HepG2 (cell line): ENCODE measurements around the gene WBP1. TPM values are rescaled to one million over a fixed set of nuclear protein-coding genes. Genes with fewer than 3 reads are reported as not detected.

ENCODE experiments used
- ARNT2 ChIP-seq: sonication (generic); formaldehyde crosslinking; IDR thresholded peaks from 2 replicates; pipeline ENCODE4 v1.8.0; 2022; ENCODE audit warnings: mild to moderate bottlenecking, low read depth, missing genetic modification reagents, moderate library complexity
- CBFB ChIP-seq: sonication (generic); formaldehyde crosslinking; IDR thresholded peaks from 2 replicates; pipeline ENCODE4 v1.4.0; 2020; ENCODE audit warnings: missing genetic modification reagents
- GLI4 ChIP-seq: sonication (generic); formaldehyde crosslinking; IDR thresholded peaks from 2 replicates; pipeline ENCODE4 v1.5.1; 2020; ENCODE audit warnings: missing genetic modification reagents, mild to moderate bottlenecking, moderate library complexity, borderline replicate concordance
- GTF3A ChIP-seq: sonication (generic); formaldehyde crosslinking; conservative IDR thresholded peaks from 2 replicates; pipeline ENCODE4 v1.4.0; 2020; ENCODE audit warnings: mild to moderate bottlenecking, missing genetic modification reagents
- GZF1 ChIP-seq: sonication (generic); formaldehyde crosslinking; IDR thresholded peaks from 2 replicates; pipeline ENCODE4 v1.5.1; 2020; ENCODE audit warnings: mild to moderate bottlenecking, missing genetic modification reagents
- ISX ChIP-seq: sonication (generic); formaldehyde crosslinking; conservative IDR thresholded peaks from 2 replicates; pipeline ENCODE4 v1.5.0; 2020; ENCODE audit warnings: missing genetic modification reagents
- MAZ ChIP-seq, 2 experiments: sonication (generic) in 1 of 2; formaldehyde crosslinking in 1 of 2; IDR thresholded peaks; 2 replicates each; pipeline versions ENCODE4 v1.5.0 to v1.6.1; 2012 to 2020; ENCODE audit warnings: low read depth in 2 of 2, mild to moderate bottlenecking in 2 of 2, borderline replicate concordance in 1 of 2, improper control_type of control experiment in 1 of 2, low read length in 1 of 2, missing genetic modification reagents in 1 of 2, moderate library complexity in 1 of 2
- MED8 ChIP-seq: sonication (generic); formaldehyde crosslinking; IDR thresholded peaks from 2 replicates; pipeline ENCODE4 v1.8.1; 2023; ENCODE audit warnings: mild to moderate bottlenecking, missing genetic modification reagents; ENCODE audit not compliant: insufficient replicate concordance
- MEF2D ChIP-seq: sonication (generic); formaldehyde crosslinking; IDR thresholded peaks from 2 replicates; pipeline ENCODE4 v1.5.1; 2020; ENCODE audit warnings: mild to moderate bottlenecking, missing genetic modification reagents
- MZF1 ChIP-seq: sonication (generic); formaldehyde crosslinking; IDR thresholded peaks from 2 replicates; pipeline ENCODE4 v1.8.1; 2023; ENCODE audit warnings: mild to moderate bottlenecking, missing genetic modification reagents, borderline replicate concordance
- NFE2L2 ChIP-seq: fragments of 150-350 bp; IDR thresholded peaks from 2 replicates; pipeline ENCODE4 v1.6.1; 2014; ENCODE audit warnings: low read length
- NONO ChIP-seq, 2 experiments: fragments of 450-650 bp in 1 of 2; sonication (generic) in 1 of 2; formaldehyde crosslinking in 1 of 2; IDR thresholded peaks in 1 of 2; conservative IDR thresholded peaks in 1 of 2; 2 replicates each; pipeline versions ENCODE4 v1.6.1 to v1.8.0; 2017 to 2022; ENCODE audit warnings: mild to moderate bottlenecking in 1 of 2, missing genetic modification reagents in 1 of 2, moderate library complexity in 1 of 2
- SMAD3 ChIP-seq: sonication (generic); formaldehyde crosslinking; IDR thresholded peaks from 2 replicates; pipeline ENCODE4 v1.4.0; 2020; ENCODE audit warnings: missing genetic modification reagents
- SPEN ChIP-seq: sonication (generic); formaldehyde crosslinking; IDR thresholded peaks from 2 replicates; pipeline ENCODE4 v1.5.1; 2020; ENCODE audit warnings: low read depth, mild to moderate bottlenecking, missing genetic modification reagents
- ZFAT ChIP-seq: sonication (generic); formaldehyde crosslinking; conservative IDR thresholded peaks from 2 replicates; pipeline ENCODE4 v1.8.1; 2023; ENCODE audit warnings: missing genetic modification reagents, inconsistent platforms
- ZNF234 ChIP-seq: sonication (generic); formaldehyde crosslinking; conservative IDR thresholded peaks from 2 replicates; pipeline ENCODE4 v1.5.1; 2020; ENCODE audit warnings: mild to moderate bottlenecking, missing genetic modification reagents
- ZNF570 ChIP-seq: sonication (generic); formaldehyde crosslinking; IDR thresholded peaks from 2 replicates; pipeline ENCODE4 v1.4.0; 2020; ENCODE audit warnings: mild to moderate bottlenecking, missing genetic modification reagents, borderline replicate concordance
- ZNF614 ChIP-seq: IDR thresholded peaks from 2 replicates; pipeline ENCODE4 v1.6.1; 2018; ENCODE audit warnings: missing biosample characterization, missing genetic modification reagents, inconsistent platforms, borderline replicate concordance
- ZNF652 ChIP-seq: IDR thresholded peaks from 2 replicates; pipeline ENCODE4 v1.6.1; 2016; ENCODE audit warnings: low read depth, borderline replicate concordance
- ZSCAN20 ChIP-seq: sonication (generic); formaldehyde crosslinking; IDR thresholded peaks from 2 replicates; pipeline ENCODE4 v1.4.0; 2020; ENCODE audit warnings: missing genetic modification reagents, mild to moderate bottlenecking, borderline replicate concordance
- polyA plus RNA-seq, 8 experiments: library from polyadenylated mRNA; depleted of rRNA in 3 of 8; stranded (reverse) in 7 of 8; unstranded in 1 of 8; fragments of >200 nt; fragmentation: Illumina TruSeq in 4 of 8; extraction: Trizol in 4 of 8; gene quantifications; 2 replicates each; pipeline versions ENCODE4 v1.2.1 to v1.2.3, GENCODE V29; 2011 to 2016; ENCODE audit warnings: low read depth in 4 of 8, missing spikeins in 1 of 8, mixed read lengths in 1 of 8; ENCODE audit not compliant: insufficient read depth in 1 of 8
- total RNA-seq, 5 experiments: library from RNA; depleted of rRNA; stranded (reverse); fragments of >200 nt; fragmentation: Illumina TruSeq; extraction: Trizol; gene quantifications; 2 replicates each; pipeline ENCODE4 v1.2.3, GENCODE V29; 2016; ENCODE audit warnings: low read depth in 1 of 5
- TF ChIP-seq, protein P1 (sequence below): sonication (generic); formaldehyde crosslinking; IDR thresholded peaks from 2 replicates; pipeline ENCODE4 v1.8.1; 2023; ENCODE audit warnings: mild to moderate bottlenecking, missing genetic modification reagents
- TF ChIP-seq, protein P2 (sequence below): sonication (generic); formaldehyde crosslinking; IDR thresholded peaks from 2 replicates; pipeline ENCODE4 v1.4.0; 2020; ENCODE audit warnings: missing genetic modification reagents, low read depth, mild to moderate bottlenecking, borderline replicate concordance
- TF ChIP-seq, protein P3 (sequence below): sonication (generic); formaldehyde crosslinking; IDR thresholded peaks from 2 replicates; pipeline ENCODE4 v1.4.0; 2020; ENCODE audit warnings: missing genetic modification reagents
- TF ChIP-seq, protein P4 (sequence below): sonication (generic); formaldehyde crosslinking; IDR thresholded peaks from 2 replicates; pipeline ENCODE4 v1.4.0; 2020; ENCODE audit warnings: missing genetic modification reagents, borderline replicate concordance

WBP1 gene
- total and polyA plus RNA-seq, 2 of the 13 experiments (the other 11 are each of a cell fraction or from before 2014, with no cell fraction given) = 38.8 to 85.7 TPM

DNA sequence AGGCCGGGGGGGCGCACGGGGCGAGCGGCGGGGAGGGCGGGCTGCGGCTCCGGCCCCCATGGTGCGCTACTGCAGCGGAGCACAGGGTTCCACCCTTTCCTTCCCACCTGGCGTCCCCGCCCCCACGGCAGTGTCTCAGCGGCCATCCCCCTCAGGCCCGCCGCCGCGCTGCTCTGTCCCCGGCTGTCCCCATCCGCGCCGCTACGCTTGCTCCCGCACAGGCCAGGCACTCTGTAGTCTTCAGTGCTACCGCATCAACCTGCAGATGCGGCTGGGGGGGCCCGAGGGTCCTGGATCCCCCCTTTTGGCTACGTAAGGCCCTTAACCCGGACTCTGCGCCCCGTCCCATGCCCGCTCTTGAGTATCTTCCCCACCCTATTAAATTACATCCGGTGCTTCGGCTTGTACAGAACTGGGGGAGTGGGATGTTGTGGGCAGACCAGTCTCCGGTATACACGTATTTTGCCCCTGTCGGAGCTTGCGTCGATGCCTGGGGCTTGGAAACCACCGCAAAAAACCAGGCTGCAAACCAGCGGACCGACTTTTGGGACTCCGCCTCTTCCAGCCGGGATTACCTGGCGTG, 598 bp upstream of the WBP1 start (continued):
- peak; percentile 84 for TF ChIP-seq ZNF652 (CRISPR knock-in tag)
- no peak for TF ChIP-seq ZNF234 (CRISPR knock-in tag)
- no peak for TF ChIP-seq ISX (CRISPR knock-in tag)
- TF ChIP-seq NONO (IDR thresholded peaks at IDR 0.05) = no peak
- TF ChIP-seq NONO (CRISPR knock-in tag; conservative IDR thresholded peaks at IDR 0.05) = peak; percentile 46; the same call in 1 of the 2 replicates
- TF ChIP-seq, protein P1, sequence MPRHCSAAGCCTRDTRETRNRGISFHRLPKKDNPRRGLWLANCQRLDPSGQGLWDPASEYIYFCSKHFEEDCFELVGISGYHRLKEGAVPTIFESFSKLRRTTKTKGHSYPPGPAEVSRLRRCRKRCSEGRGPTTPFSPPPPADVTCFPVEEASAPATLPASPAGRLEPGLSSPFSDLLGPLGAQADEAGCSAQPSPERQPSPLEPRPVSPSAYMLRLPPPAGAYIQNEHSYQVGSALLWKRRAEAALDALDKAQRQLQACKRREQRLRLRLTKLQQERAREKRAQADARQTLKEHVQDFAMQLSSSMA = peak; percentile 68; the same call in 1 of the 2 replicates
- no peak for TF ChIP-seq NFE2L2
- TF ChIP-seq MED8 (CRISPR knock-in tag) = peak; percentile 23
- TF ChIP-seq CBFB (CRISPR knock-in tag) = peak; percentile 49
- TF ChIP-seq GTF3A (CRISPR knock-in tag) = no peak
- 0 out of 2 replicates have a peak, but pooled peaks have one; percentile 48 for TF ChIP-seq ZNF570
- 0 out of 2 replicates have a peak, but pooled peaks have one; percentile 30 for TF ChIP-seq MEF2D (CRISPR knock-in tag)
- peak; percentile 66; the same call in 1 of the 2 replicates for TF ChIP-seq GZF1 (CRISPR knock-in tag)
- TF ChIP-seq ZSCAN20 (CRISPR knock-in tag) = peak; percentile 75; the same call in 1 of the 2 replicates
- TF ChIP-seq GLI4 (CRISPR knock-in tag) = peak; percentile 28; the same call in 1 of the 2 replicates
- peak; percentile 19; the same call in 1 of the 2 replicates for TF ChIP-seq ZNF614 (CRISPR knock-in tag)
- peak; percentile 3; the same call in 1 of the 2 replicates for TF ChIP-seq MAZ (IDR thresholded peaks at IDR 0.05; ENCODE audit: borderline replicate concordance, low read depth, low read length)
- TF ChIP-seq MAZ (CRISPR knock-in tag; IDR thresholded peaks at IDR 0.05; ENCODE audit: low read depth) = no peak; the same call in 1 of the 2 replicates
- TF ChIP-seq, protein P2, sequence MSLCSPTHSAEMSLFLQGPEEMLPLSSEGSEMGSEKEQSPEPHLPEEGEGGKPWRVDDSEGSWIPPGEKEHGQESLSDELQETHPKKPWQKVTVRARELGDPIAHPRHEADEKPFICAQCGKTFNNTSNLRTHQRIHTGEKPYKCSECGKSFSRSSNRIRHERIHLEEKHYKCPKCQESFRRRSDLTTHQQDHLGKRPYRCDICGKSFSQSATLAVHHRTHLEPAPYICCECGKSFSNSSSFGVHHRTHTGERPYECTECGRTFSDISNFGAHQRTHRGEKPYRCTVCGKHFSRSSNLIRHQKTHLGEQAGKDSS (CRISPR knock-in tag) = peak; percentile 63; the same call in 1 of the 2 replicates
- TF ChIP-seq, protein P3, sequence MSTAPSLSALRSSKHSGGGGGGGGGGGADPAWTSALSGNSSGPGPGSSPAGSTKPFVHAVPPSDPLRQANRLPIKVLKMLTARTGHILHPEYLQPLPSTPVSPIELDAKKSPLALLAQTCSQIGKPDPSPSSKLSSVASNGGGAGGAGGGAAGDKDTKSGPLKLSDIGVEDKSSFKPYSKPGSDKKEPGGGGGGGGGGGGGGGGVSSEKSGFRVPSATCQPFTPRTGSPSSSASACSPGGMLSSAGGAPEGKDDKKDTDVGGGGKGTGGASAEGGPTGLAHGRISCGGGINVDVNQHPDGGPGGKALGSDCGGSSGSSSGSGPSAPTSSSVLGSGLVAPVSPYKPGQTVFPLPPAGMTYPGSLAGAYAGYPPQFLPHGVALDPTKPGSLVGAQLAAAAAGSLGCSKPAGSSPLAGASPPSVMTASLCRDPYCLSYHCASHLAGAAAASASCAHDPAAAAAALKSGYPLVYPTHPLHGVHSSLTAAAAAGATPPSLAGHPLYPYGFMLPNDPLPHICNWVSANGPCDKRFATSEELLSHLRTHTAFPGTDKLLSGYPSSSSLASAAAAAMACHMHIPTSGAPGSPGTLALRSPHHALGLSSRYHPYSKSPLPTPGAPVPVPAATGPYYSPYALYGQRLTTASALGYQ (CRISPR knock-in tag) = peak; percentile 56; the same call in 1 of the 2 replicates
- peak; percentile 91 for TF ChIP-seq SPEN
- no peak for TF ChIP-seq ZFAT (CRISPR knock-in tag)
- TF ChIP-seq SMAD3 (CRISPR knock-in tag) = peak; percentile 29; the same call in 1 of the 2 replicates
- TF ChIP-seq MZF1 (CRISPR knock-in tag) = no peak
- peak; percentile 12; the same call in 1 of the 2 replicates for TF ChIP-seq ARNT2 (CRISPR knock-in tag)
- TF ChIP-seq, protein P4, sequence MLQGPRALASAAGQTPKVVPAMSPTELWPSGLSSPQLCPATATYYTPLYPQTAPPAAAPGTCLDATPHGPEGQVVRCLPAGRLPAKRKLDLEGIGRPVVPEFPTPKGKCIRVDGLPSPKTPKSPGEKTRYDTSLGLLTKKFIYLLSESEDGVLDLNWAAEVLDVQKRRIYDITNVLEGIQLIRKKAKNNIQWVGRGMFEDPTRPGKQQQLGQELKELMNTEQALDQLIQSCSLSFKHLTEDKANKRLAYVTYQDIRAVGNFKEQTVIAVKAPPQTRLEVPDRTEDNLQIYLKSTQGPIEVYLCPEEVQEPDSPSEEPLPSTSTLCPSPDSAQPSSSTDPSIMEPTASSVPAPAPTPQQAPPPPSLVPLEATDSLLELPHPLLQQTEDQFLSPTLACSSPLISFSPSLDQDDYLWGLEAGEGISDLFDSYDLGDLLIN (CRISPR knock-in tag) = no peak; the same call in 1 of the 2 replicates
